T-helper 1 cell treated with Interleukin-12 subunit alpha and Interleukin-12 subunit beta and Interleukin-4 antibody, amounts not matched to agents 30 ng/mL and 1 ng/mL, for 36 hours (primary cell): ENCODE data around the gene FBXO8. TPM values are rescaled to one million over a fixed set of nuclear protein-coding genes. Genes with fewer than 3 reads are reported as not detected.
"Not testable (repeated sequence)": the region's sequence is repeated elsewhere in the genome, so short reads cannot be mapped to it uniquely, and the experiment has no call there.

Source experiments
- intact Hi-C: fragments of 100-400 bp; cut with micrococcal nuclease; formaldehyde crosslinking; loops from one replicate; pipeline ENCODE4 v1.15.1; 2024
- total RNA-seq: library from RNA; stranded (reverse); gene quantifications from 2 replicates; pipeline ENCODE4 v1.2.3, GENCODE V29; 2022

Gene FBXO8
- total RNA-seq, 1 donor from 2014 or later, result 21.1 TPM

GRCh38 chr4:174284487-174284886 lies 1.0 kb upstream of the FBXO8 start:
- intact Hi-C loops, result loop anchor here (5.0 to 10.0 kb wide), 2 partner anchors 308 to 860 kb away; no protein-coding TSS in a partner anchor

GRCh38 chr4:174282836-174283506 lies 496 bp downstream of the FBXO8 start:
- intact Hi-C loops, result loop anchor here (1.0 to 10.0 kb wide), 12 partner anchors 36 to 1912 kb away; partner anchors contain the start of genes HMGB2, HPGD, SAP30 and SPATA4

GRCh38 chr4:174281901-174282300 lies 1.6 kb downstream of the FBXO8 start:
- intact Hi-C loops, result loop anchor here (2.0 to 10.0 kb wide), 4 partner anchors 59 to 857 kb away; no protein-coding TSS in a partner anchor

- intact Hi-C loops, result loop anchor here (5.0 to 10.0 kb wide), 2 partner anchors 311 to 856 kb away; no protein-coding TSS in a partner anchor
These were observed 2.2 kb downstream of the FBXO8 start for GRCh38 chr4:174281182-174281737.

GRCh38 chr4:174279433-174280155 lies 3.9 kb downstream of the FBXO8 start:
- intact Hi-C loops, result loop anchor here (5.0 to 10.0 kb wide), 2 partner anchors 313 to 855 kb away; no protein-coding TSS in a partner anchor

GRCh38 chr4:174278467-174278866 lies 5.0 kb downstream of the FBXO8 start:
- intact Hi-C loops, result no loop called here

- intact Hi-C loops, result no loop called here
These were observed 6.0 kb downstream of the FBXO8 start for GRCh38 chr4:174277433-174277832.

- intact Hi-C loops, result no loop called here
These were observed 8.4 kb downstream of the FBXO8 start for GRCh38 chr4:174275101-174275500.

GRCh38 chr4:174274436-174274835 lies 9.0 kb downstream of the FBXO8 start:
- intact Hi-C loops, result no loop called here

- intact Hi-C loops, result no loop called here
These were observed 9.5 kb downstream of the FBXO8 start for GRCh38 chr4:174273930-174274329.

- intact Hi-C loops, result no loop called here
These were observed 17.1 kb downstream of the FBXO8 start for GRCh38 chr4:174266416-174266815.

- intact Hi-C loops, result no loop called here
These were observed 17.6 kb downstream of the FBXO8 start for GRCh38 chr4:174265916-174266315.

- intact Hi-C loops, result no loop called here
These were observed 20.1 kb downstream of the FBXO8 start for GRCh38 chr4:174263445-174263736.

GRCh38 chr4:174262624-174263444 lies 20.6 kb downstream of the FBXO8 start:
- intact Hi-C loops, result no loop called here

GRCh38 chr4:174261432-174261831 lies 22.0 kb downstream of the FBXO8 start:
- intact Hi-C loops, result not testable (repeated sequence)

GRCh38 chr4:174260099-174260498 lies 23.4 kb downstream of the FBXO8 start:
- intact Hi-C loops, result no loop called here

- intact Hi-C loops, result no loop called here
These were observed 23.9 kb downstream of the FBXO8 start for GRCh38 chr4:174259580-174259979.

GRCh38 chr4:174256277-174256713 lies 27.2 kb downstream of the FBXO8 start:
- intact Hi-C loops, result no loop called here

GRCh38 chr4:174255786-174256185 lies 27.7 kb downstream of the FBXO8 start:
- intact Hi-C loops, result no loop called here

- intact Hi-C loops, result no loop called here
These were observed 28.1 kb downstream of the FBXO8 start for GRCh38 chr4:174255374-174255773.

- intact Hi-C loops, result no loop called here
These were observed 28.9 kb downstream of the FBXO8 start for GRCh38 chr4:174254613-174255012.
